Measurements from ENCODE around the gene GFOD1. TPM values are rescaled to one million over a fixed set of nuclear protein-coding genes. Genes with fewer than 3 reads are reported as not detected.
A peak's percentile ranks its signal among the peaks of the same experiment; 100 is the strongest.

Gene GFOD1
- total and polyA plus RNA-seq, 10 of the 15 experiments (the other 5 are each of a cell fraction or from before 2014, with no cell fraction given), result 6.5 to 41.4 (median 16.0) TPM

DNA sequence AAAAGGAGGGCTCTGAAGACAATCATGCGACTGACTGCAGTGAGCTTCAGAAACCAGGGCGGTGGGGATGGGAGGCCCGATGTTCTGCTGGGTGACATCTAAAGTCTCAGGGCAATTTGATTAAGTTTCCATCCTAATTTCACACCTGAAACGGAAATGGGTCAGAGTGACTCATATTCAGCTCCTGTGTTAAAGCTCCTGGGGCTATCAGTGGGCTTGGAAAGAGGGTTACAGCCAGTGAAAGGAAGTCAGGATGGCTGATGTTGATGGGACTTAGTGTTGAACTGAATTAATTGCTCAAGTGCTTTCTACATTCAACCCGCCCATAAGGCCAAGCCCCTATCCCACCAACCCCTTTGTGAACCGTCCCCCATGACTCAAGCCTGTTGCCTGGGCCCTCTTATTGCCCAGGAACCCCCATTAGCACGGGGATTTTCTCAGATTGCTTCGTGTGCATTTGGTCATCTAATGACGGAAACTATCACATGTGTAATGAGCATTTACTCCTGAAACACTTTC lies 112.0 kb downstream of the GFOD1 start (continued):
- peak; percentile 72 for TF ChIP-seq RELA (IDR thresholded peaks at IDR 0.05; ENCODE audit: borderline replicate concordance, partially characterized antibody)
- TF ChIP-seq FOXM1 (IDR thresholded peaks at IDR 0.05; ENCODE audit: low read depth, low read length), result peak; percentile 81
- no peak; the same call in 1 of the 2 replicates for TF ChIP-seq TARDBP (IDR thresholded peaks at IDR 0.05; ENCODE audit: borderline replicate concordance)
- TF ChIP-seq HDGF (IDR thresholded peaks at IDR 0.05), result no peak
- TF ChIP-seq, protein P1, sequence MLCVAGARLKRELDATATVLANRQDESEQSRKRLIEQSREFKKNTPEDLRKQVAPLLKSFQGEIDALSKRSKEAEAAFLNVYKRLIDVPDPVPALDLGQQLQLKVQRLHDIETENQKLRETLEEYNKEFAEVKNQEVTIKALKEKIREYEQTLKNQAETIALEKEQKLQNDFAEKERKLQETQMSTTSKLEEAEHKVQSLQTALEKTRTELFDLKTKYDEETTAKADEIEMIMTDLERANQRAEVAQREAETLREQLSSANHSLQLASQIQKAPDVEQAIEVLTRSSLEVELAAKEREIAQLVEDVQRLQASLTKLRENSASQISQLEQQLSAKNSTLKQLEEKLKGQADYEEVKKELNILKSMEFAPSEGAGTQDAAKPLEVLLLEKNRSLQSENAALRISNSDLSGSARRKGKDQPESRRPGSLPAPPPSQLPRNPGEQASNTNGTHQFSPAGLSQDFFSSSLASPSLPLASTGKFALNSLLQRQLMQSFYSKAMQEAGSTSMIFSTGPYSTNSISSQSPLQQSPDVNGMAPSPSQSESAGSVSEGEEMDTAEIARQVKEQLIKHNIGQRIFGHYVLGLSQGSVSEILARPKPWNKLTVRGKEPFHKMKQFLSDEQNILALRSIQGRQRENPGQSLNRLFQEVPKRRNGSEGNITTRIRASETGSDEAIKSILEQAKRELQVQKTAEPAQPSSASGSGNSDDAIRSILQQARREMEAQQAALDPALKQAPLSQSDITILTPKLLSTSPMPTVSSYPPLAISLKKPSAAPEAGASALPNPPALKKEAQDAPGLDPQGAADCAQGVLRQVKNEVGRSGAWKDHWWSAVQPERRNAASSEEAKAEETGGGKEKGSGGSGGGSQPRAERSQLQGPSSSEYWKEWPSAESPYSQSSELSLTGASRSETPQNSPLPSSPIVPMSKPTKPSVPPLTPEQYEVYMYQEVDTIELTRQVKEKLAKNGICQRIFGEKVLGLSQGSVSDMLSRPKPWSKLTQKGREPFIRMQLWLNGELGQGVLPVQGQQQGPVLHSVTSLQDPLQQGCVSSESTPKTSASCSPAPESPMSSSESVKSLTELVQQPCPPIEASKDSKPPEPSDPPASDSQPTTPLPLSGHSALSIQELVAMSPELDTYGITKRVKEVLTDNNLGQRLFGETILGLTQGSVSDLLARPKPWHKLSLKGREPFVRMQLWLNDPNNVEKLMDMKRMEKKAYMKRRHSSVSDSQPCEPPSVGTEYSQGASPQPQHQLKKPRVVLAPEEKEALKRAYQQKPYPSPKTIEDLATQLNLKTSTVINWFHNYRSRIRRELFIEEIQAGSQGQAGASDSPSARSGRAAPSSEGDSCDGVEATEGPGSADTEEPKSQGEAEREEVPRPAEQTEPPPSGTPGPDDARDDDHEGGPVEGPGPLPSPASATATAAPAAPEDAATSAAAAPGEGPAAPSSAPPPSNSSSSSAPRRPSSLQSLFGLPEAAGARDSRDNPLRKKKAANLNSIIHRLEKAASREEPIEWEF (IDR thresholded peaks at IDR 0.05; ENCODE audit: insufficient replicate concordance, low read depth, low read length), result peak; percentile 76
- TF ChIP-seq, protein P2, sequence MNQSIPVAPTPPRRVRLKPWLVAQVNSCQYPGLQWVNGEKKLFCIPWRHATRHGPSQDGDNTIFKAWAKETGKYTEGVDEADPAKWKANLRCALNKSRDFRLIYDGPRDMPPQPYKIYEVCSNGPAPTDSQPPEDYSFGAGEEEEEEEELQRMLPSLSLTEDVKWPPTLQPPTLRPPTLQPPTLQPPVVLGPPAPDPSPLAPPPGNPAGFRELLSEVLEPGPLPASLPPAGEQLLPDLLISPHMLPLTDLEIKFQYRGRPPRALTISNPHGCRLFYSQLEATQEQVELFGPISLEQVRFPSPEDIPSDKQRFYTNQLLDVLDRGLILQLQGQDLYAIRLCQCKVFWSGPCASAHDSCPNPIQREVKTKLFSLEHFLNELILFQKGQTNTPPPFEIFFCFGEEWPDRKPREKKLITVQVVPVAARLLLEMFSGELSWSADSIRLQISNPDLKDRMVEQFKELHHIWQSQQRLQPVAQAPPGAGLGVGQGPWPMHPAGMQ (IDR thresholded peaks at IDR 0.05; ENCODE audit: borderline replicate concordance), result no peak
- TF ChIP-seq CBX3 (IDR thresholded peaks at IDR 0.05; ENCODE audit: borderline replicate concordance, low read depth), result no peak
- peak; percentile 35; the same call in 1 of the 2 replicates for TF ChIP-seq CHD2 (IDR thresholded peaks at IDR 0.05; ENCODE audit: borderline replicate concordance, low read depth, low read length)
- peak; percentile 86 for TF ChIP-seq NBN (IDR thresholded peaks at IDR 0.05)
- TF ChIP-seq, protein P3, sequence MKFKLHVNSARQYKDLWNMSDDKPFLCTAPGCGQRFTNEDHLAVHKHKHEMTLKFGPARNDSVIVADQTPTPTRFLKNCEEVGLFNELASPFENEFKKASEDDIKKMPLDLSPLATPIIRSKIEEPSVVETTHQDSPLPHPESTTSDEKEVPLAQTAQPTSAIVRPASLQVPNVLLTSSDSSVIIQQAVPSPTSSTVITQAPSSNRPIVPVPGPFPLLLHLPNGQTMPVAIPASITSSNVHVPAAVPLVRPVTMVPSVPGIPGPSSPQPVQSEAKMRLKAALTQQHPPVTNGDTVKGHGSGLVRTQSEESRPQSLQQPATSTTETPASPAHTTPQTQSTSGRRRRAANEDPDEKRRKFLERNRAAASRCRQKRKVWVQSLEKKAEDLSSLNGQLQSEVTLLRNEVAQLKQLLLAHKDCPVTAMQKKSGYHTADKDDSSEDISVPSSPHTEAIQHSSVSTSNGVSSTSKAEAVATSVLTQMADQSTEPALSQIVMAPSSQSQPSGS (IDR thresholded peaks at IDR 0.05; ENCODE audit: low read length), result peak; percentile 77
- TF ChIP-seq CBFB (IDR thresholded peaks at IDR 0.05; ENCODE audit: low read depth), result peak; percentile 70; the same call in 1 of the 2 replicates
- TF ChIP-seq JUNB (IDR thresholded peaks at IDR 0.05), result peak; percentile 88
- TF ChIP-seq, protein P4, sequence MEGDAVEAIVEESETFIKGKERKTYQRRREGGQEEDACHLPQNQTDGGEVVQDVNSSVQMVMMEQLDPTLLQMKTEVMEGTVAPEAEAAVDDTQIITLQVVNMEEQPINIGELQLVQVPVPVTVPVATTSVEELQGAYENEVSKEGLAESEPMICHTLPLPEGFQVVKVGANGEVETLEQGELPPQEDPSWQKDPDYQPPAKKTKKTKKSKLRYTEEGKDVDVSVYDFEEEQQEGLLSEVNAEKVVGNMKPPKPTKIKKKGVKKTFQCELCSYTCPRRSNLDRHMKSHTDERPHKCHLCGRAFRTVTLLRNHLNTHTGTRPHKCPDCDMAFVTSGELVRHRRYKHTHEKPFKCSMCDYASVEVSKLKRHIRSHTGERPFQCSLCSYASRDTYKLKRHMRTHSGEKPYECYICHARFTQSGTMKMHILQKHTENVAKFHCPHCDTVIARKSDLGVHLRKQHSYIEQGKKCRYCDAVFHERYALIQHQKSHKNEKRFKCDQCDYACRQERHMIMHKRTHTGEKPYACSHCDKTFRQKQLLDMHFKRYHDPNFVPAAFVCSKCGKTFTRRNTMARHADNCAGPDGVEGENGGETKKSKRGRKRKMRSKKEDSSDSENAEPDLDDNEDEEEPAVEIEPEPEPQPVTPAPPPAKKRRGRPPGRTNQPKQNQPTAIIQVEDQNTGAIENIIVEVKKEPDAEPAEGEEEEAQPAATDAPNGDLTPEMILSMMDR (IDR thresholded peaks at IDR 0.05 in 2 of 3, conservative IDR thresholded peaks at IDR 0.05 in 1 of 3; ENCODE audit: control insufficient read depth in 2 of 3, extremely low read depth in 1 of 3, insufficient read depth in 1 of 3, low read depth in 3 of 3, low read length in 3 of 3), result no peak
- TF ChIP-seq SMC3 (IDR thresholded peaks at IDR 0.05; ENCODE audit: borderline replicate concordance, low read length), result peak; percentile 24; the same call in 1 of the 2 replicates
- no peak for TF ChIP-seq NR2C1 (IDR thresholded peaks at IDR 0.05)
- TF ChIP-seq ZNF217 (IDR thresholded peaks at IDR 0.05), result peak; percentile 52; the same call in 1 of the 2 replicates
- TF ChIP-seq RFX5 (IDR thresholded peaks at IDR 0.05; ENCODE audit: low read depth, low read length), result no peak
- TF ChIP-seq, protein P5, sequence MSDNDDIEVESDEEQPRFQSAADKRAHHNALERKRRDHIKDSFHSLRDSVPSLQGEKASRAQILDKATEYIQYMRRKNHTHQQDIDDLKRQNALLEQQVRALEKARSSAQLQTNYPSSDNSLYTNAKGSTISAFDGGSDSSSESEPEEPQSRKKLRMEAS (IDR thresholded peaks at IDR 0.05; ENCODE audit: low read depth, low read length), result no peak
- peak; percentile 66 for TF ChIP-seq RUNX3 (IDR thresholded peaks at IDR 0.05; ENCODE audit: low read length)
- no peak for TF ChIP-seq NFXL1 (IDR thresholded peaks at IDR 0.05; ENCODE audit: borderline replicate concordance)
- no peak for TF ChIP-seq POLR2AphosphoS2 (IDR thresholded peaks at IDR 0.05; ENCODE audit: low read depth, low read length)
- peak; percentile 30; the same call in 1 of the 2 replicates for TF ChIP-seq CBX5 (IDR thresholded peaks at IDR 0.05; ENCODE audit: low read depth)

Measured in GM12878 (cell line).